GM21619 (cell line): ENCODE results near the gene SNX17.

ENCODE experiments used
- ATAC-seq: cut with Tn5 transposase; IDR thresholded peaks from one replicate; pipeline ENCODE4 v1.9.1; 2021; ENCODE audit not compliant: unreplicated experiment

SNX17 gene

GRCh38 chr2:27363933-27364332 is 6.5 kb upstream of the SNX17 start:
- ATAC-seq: no peak

GRCh38 chr2:27369471-27370025 is 868 bp upstream of the SNX17 start:
- no peak for ATAC-seq

GRCh38 chr2:27370816-27371620 is 602 bp downstream of the SNX17 start:
- ATAC-seq: peak; percentile 22

GRCh38 chr2:27372937-27373336 is 2.5 kb downstream of the SNX17 start:
- no peak for ATAC-seq

GRCh38 chr2:27373567-27373966 is 3.2 kb downstream of the SNX17 start:
- ATAC-seq: no peak

- ATAC-seq: no peak
Observed at GRCh38 chr2:27375513-27376099, 5.2 kb downstream of the SNX17 start.

GRCh38 chr2:27376151-27376865 is 5.9 kb downstream of the SNX17 start:
- no peak for ATAC-seq

- no peak for ATAC-seq
Observed at GRCh38 chr2:27376866-27377617, 6.6 kb downstream of the SNX17 start.

- ATAC-seq: no peak
Observed at GRCh38 chr2:27377618-27378095, 7.2 kb downstream of the SNX17 start.

- ATAC-seq: no peak
Observed at GRCh38 chr2:27378096-27378808, 7.8 kb downstream of the SNX17 start.

GRCh38 chr2:27378809-27379290 is 8.4 kb downstream of the SNX17 start:
- no peak for ATAC-seq

GRCh38 chr2:27379383-27379835 is 9.0 kb downstream of the SNX17 start:
- no peak for ATAC-seq

- peak; percentile 40 for ATAC-seq
Observed at GRCh38 chr2:27379836-27380625, 9.6 kb downstream of the SNX17 start.

- peak; percentile 90 for ATAC-seq
Observed at GRCh38 chr2:27380626-27381545, 10.5 kb downstream of the SNX17 start, which contains the start of gene ZNF513. ZNF513 (minus strand) TSS chr2:27380734; CDS start chr2:27380526, 208 bp downstream.

- no peak for ATAC-seq
Observed at GRCh38 chr2:27381577-27382181, 11.3 kb downstream of the SNX17 start.

GRCh38 chr2:27390822-27391679 is 20.6 kb downstream of the SNX17 start:
- ATAC-seq: no peak

- ATAC-seq: no peak
Observed at GRCh38 chr2:27393225-27393624, 22.8 kb downstream of the SNX17 start.
